Adipocyte (in vitro differentiated cells): ENCODE measurements around the gene MAPRE3.

Experiments used
- DNase-seq: peaks from one replicate; pipeline ENCODE4 v3.0.0-alpha.2; 2015; ENCODE audit warnings: low read depth
- H3K27me3 ChIP-seq: replicated peaks from 2 replicates; pipeline ENCODE4 v1.7.0; 2013; ENCODE audit warnings: mild to moderate bottlenecking, low read length, moderate library complexity; ENCODE audit not compliant: control insufficient read depth, insufficient read depth
- H3K36me3 ChIP-seq: 2 replicates; pipeline ENCODE4 v1.7.0; 2013; ENCODE audit warnings: low read length, mild to moderate bottlenecking, moderate library complexity; ENCODE audit not compliant: control insufficient read depth, insufficient read depth, severe bottlenecking
- H3K4me1 ChIP-seq: 2 replicates; pipeline ENCODE4 v1.7.0; 2013; ENCODE audit warnings: mild to moderate bottlenecking, low read length, moderate library complexity; ENCODE audit not compliant: control insufficient read depth, insufficient read depth
- H3K4me3 ChIP-seq: 2 replicates; pipeline ENCODE4 v1.7.0; 2013; ENCODE audit warnings: mild to moderate bottlenecking, low read length, moderate library complexity
- H3K9ac ChIP-seq: 2 replicates; pipeline ENCODE4 v1.7.0; 2013; ENCODE audit warnings: mild to moderate bottlenecking, low read length, moderate library complexity
- H3K9me3 ChIP-seq: 2 replicates; pipeline ENCODE4 v1.7.0; 2013; ENCODE audit warnings: mild to moderate bottlenecking, low read length, moderate library complexity; ENCODE audit not compliant: control insufficient read depth

The MAPRE3 gene

GRCh38 chr2:27049422-27050280 is 79.2 kb downstream of the MAPRE3 start:
- Histone ChIP-seq H3K4me3 (peak overlapping the region; percentile 92), H3K9ac (peak overlapping the region; percentile 79), H3K9me3 (no peaks in the 10 kb centered on the region), H3K36me3 (peaks cover 9% of the 10 kb centered on the region), H3K27me3 (no peaks in the 10 kb centered on the region), H3K4me1 (peaks cover 6% of the 10 kb centered on the region)
- no peak for DNase-seq

GRCh38 chr2:27050281-27050995 is 80.0 kb downstream of the MAPRE3 start:
- peak overlapping the region; percentile 92 for H3K4me3 ChIP-seq
- no peaks in the 10 kb centered on the region for H3K9me3 ChIP-seq
- peaks cover 6% of the 10 kb centered on the region for H3K4me1 ChIP-seq
- peak overlapping the region; percentile 90 for H3K9ac ChIP-seq
- peak; percentile 96 for DNase-seq
- peaks cover 17% of the 10 kb centered on the region for H3K36me3 ChIP-seq
- H3K27me3 ChIP-seq, result no peaks in the 10 kb centered on the region

GRCh38 chr2:27050996-27051901 is 80.8 kb downstream of the MAPRE3 start, which contains the start of gene AGBL5:
Gene AGBL5 (plus strand): TSS chr2:27051668. CDS start chr2:27052959, 1,291 bp downstream.
- peak; percentile 96 for DNase-seq
- H3K9me3 ChIP-seq, result no peaks in the 10 kb centered on the region
- H3K4me3 ChIP-seq, result peak within 1 kb of the TSS; percentile 92
- peak within 1 kb of the TSS; percentile 90 for H3K9ac ChIP-seq
- peaks cover 6% of the 10 kb centered on the region for H3K4me1 ChIP-seq
- no peaks in the 10 kb centered on the region for H3K27me3 ChIP-seq
- peaks cover 25% of the 10 kb centered on the region for H3K36me3 ChIP-seq

- Histone ChIP-seq H3K4me3 (peak overlapping the region; percentile 92), H3K36me3 (peaks cover 32% of the 10 kb centered on the region), H3K9me3 (no peaks in the 10 kb centered on the region), H3K4me1 (peaks cover 6% of the 10 kb centered on the region), H3K27me3 (no peaks in the 10 kb centered on the region), H3K9ac (peak overlapping the region; percentile 90)
- peak; percentile 40 for DNase-seq
These were observed 81.6 kb downstream of the MAPRE3 start for GRCh38 chr2:27051902-27052645.

GRCh38 chr2:27053321-27053720 is 82.9 kb downstream of the MAPRE3 start:
- peaks cover 34% of the 10 kb centered on the region for H3K36me3 ChIP-seq
- no peaks in the 10 kb centered on the region for H3K27me3 ChIP-seq
- no peak for DNase-seq
- H3K4me1 ChIP-seq, result peaks cover 6% of the 10 kb centered on the region
- H3K4me3 ChIP-seq, result no peak overlapping the region
- H3K9me3 ChIP-seq, result no peaks in the 10 kb centered on the region
- no peak overlapping the region for H3K9ac ChIP-seq

GRCh38 chr2:27053776-27054175 is 83.3 kb downstream of the MAPRE3 start:
- Histone ChIP-seq H3K27me3 (no peaks in the 10 kb centered on the region), H3K9me3 (no peaks in the 10 kb centered on the region), H3K9ac (no peak overlapping the region), H3K4me1 (peaks cover 6% of the 10 kb centered on the region), H3K4me3 (no peak overlapping the region), H3K36me3 (peaks cover 34% of the 10 kb centered on the region)
- no peak for DNase-seq

GRCh38 chr2:27054721-27055120 is 84.3 kb downstream of the MAPRE3 start:
- no peak for DNase-seq
- Histone ChIP-seq H3K4me1 (peaks cover 7% of the 10 kb centered on the region), H3K36me3 (peaks cover 34% of the 10 kb centered on the region), H3K9ac (no peak overlapping the region), H3K9me3 (no peaks in the 10 kb centered on the region), H3K27me3 (no peaks in the 10 kb centered on the region), H3K4me3 (no peak overlapping the region)

- H3K9ac ChIP-seq, result no peak overlapping the region
- DNase-seq, result no peak
- peaks cover 34% of the 10 kb centered on the region for H3K36me3 ChIP-seq
- no peaks in the 10 kb centered on the region for H3K27me3 ChIP-seq
- peaks cover 7% of the 10 kb centered on the region for H3K4me1 ChIP-seq
- no peaks in the 10 kb centered on the region for H3K9me3 ChIP-seq
- H3K4me3 ChIP-seq, result no peak overlapping the region
These were observed 86.7 kb downstream of the MAPRE3 start for GRCh38 chr2:27057184-27057583.

- Histone ChIP-seq H3K27me3 (no peaks in the 10 kb centered on the region), H3K4me1 (peaks cover 7% of the 10 kb centered on the region), H3K36me3 (peaks cover 34% of the 10 kb centered on the region), H3K9ac (no peak overlapping the region), H3K9me3 (no peaks in the 10 kb centered on the region), H3K4me3 (no peak overlapping the region)
- no peak for DNase-seq
These were observed 87.8 kb downstream of the MAPRE3 start for GRCh38 chr2:27058210-27058609.

- no peak for DNase-seq
- H3K36me3 ChIP-seq, result peaks cover 27% of the 10 kb centered on the region
- no peaks in the 10 kb centered on the region for H3K27me3 ChIP-seq
- no peak overlapping the region for H3K4me3 ChIP-seq
- H3K9me3 ChIP-seq, result no peaks in the 10 kb centered on the region
- no peak overlapping the region for H3K9ac ChIP-seq
- H3K4me1 ChIP-seq, result peaks cover 16% of the 10 kb centered on the region
These were observed 88.8 kb downstream of the MAPRE3 start for GRCh38 chr2:27059141-27059820.
